ENCODE results near the gene ARAP2. TPM values are rescaled to one million over a fixed set of nuclear protein-coding genes. Genes with fewer than 3 reads are reported as not detected.

The ARAP2 gene
- total RNA-seq, 4 donors from 2014 or later, result 12.4 to 65.6 (median 27.5) TPM

DNA sequence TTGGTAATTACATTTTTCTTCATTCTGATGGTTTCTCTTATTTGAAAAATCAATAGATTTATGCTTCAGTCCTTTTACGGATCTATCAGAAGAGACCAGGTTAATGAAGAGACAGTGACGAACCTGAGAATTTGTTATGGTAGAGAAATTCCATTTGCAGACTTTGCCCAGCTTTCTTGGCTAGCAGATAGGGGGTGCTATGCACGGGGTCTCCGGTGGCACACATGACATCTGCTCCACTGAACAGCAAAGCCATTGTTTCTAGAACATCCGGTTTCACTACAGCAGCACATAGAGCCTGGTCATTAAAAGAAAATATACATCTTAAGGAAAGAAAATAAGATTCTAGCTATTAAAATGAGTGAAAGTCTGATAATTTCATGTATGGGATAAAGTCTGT is 85.1 kb downstream of the ARAP2 start:
- Histone ChIP-seq H3K4me1 (no peaks in the 10 kb centered on the region), H3K9me3 (no peaks in the 10 kb centered on the region), H3K4me3 (no peak overlapping the region), H3K36me3 (peaks cover 0 to 31% (median 0%) of the 10 kb centered on the region in 3 donors), H3K27me3 (no peaks in the 10 kb centered on the region), H3K27ac (no peak overlapping the region)
- WGBS, 2 donors, result 64% methylated on average over 5 of the region's 5 CpGs
- TF ChIP-seq CTCF (IDR thresholded peaks at IDR 0.05) (no peak), POLR2A (IDR thresholded peaks at IDR 0.05) (no peak), EP300 (IDR thresholded peaks at IDR 0.05) (no peak)
- DNase-seq (ENCODE audit: low spot score in 2 of 2), result no peak

DNA sequence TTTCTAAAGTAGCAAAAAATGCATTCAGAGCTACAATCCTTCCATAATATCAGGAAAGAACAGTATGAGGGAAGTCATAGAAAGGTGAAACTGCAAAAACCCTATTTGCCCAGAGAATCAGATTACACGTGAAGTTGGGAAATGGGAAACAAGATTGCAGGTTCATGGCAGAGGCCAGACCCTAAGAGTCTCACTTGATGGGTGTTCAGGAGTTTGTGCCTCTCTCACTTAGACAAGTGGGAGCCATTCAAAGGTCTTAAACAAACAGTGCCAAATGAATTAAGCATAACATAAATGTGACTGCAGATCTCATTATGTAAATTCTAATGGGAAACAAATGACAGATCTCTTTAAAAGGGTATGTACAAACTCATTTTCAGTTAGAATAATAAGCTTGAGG is 91.6 kb downstream of the ARAP2 start:
- Histone ChIP-seq H3K27me3 (no peaks in the 10 kb centered on the region), H3K4me1 (no peaks in the 10 kb centered on the region), H3K27ac (no peak overlapping the region), H3K9me3 (no peaks in the 10 kb centered on the region), H3K4me3 (no peak overlapping the region), H3K36me3 (peaks cover 0 to 5% (median 0%) of the 10 kb centered on the region in 3 donors)
- no peak for TF ChIP-seq CTCF (IDR thresholded peaks at IDR 0.05)
- TF ChIP-seq EP300 (IDR thresholded peaks at IDR 0.05), result no peak
- TF ChIP-seq POLR2A (IDR thresholded peaks at IDR 0.05), result no peak
- 59 to 65% methylated on average over 1 of the region's 1 CpG for WGBS, 2 donors
- no peak for DNase-seq (ENCODE audit: low spot score in 2 of 2)

DNA sequence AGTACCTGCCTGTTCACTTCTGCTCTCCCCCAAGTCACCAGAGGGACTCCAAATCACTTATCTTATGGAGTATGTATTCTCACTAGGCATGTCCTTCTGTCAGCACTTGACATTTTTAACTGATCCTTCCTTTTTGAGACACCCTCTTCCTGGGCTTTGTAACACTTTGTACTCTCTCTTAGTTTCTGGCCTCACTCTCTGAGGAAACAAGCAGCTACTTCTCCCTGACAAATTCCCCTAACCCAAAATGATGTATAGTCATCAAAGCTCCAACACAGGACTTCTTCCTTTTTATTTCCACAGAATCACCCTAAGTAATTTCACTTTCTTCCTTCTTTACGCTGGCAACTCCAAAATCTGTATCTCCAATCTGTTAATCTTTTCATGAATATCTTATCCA is 101.8 kb downstream of the ARAP2 start:
- Histone ChIP-seq H3K27me3 (no peaks in the 10 kb centered on the region), H3K27ac (no peak overlapping the region), H3K4me1 (peaks cover 0 to 5% (median 0%) of the 10 kb centered on the region in 4 donors), H3K9me3 (no peaks in the 10 kb centered on the region), H3K4me3 (no peak overlapping the region), H3K36me3 (peaks cover 0 to 18% (median 0%) of the 10 kb centered on the region in 3 donors)
- WGBS, 2 donors, result 85 to 89% methylated on average over 1 of the region's 1 CpG
- no peak for DNase-seq (ENCODE audit: low spot score in 2 of 2)
- peak in 1 of 2 donors; percentile 44 for TF ChIP-seq EP300 (IDR thresholded peaks at IDR 0.05)
- no peak for TF ChIP-seq CTCF (IDR thresholded peaks at IDR 0.05)

DNA sequence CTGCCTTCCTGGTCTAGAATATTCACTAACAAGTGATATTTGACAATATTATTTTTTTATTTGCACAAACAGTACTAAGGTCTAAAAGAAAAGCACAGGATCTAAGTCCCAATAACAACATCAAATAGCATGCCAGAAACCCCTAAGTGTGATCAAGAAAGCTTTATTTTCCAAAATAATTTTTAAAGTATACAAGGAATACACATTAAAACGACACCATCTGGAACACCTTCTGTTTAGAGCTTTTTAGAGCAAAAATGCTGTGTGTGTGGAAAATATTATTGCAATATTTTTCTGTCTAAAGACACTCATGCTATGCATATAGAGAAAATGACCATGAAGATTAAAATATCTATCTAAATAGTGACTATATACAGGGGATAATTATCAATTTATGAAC is 103.1 kb downstream of the ARAP2 start:
- Histone ChIP-seq H3K9me3 (no peaks in the 10 kb centered on the region), H3K4me3 (no peak overlapping the region), H3K27me3 (no peaks in the 10 kb centered on the region), H3K27ac (no peak overlapping the region), H3K36me3 (peaks cover 0 to 11% (median 0%) of the 10 kb centered on the region in 3 donors), H3K4me1 (peaks cover 0 to 5% (median 0%) of the 10 kb centered on the region in 4 donors)
- TF ChIP-seq EP300 (IDR thresholded peaks at IDR 0.05) (no peak), CTCF (IDR thresholded peaks at IDR 0.05) (no peak), POLR2A (IDR thresholded peaks at IDR 0.05) (no peak)
- 59 to 78% methylated on average over 1 of the region's 1 CpG for WGBS, 2 donors
- no peak for DNase-seq (ENCODE audit: low spot score in 2 of 2)

DNA sequence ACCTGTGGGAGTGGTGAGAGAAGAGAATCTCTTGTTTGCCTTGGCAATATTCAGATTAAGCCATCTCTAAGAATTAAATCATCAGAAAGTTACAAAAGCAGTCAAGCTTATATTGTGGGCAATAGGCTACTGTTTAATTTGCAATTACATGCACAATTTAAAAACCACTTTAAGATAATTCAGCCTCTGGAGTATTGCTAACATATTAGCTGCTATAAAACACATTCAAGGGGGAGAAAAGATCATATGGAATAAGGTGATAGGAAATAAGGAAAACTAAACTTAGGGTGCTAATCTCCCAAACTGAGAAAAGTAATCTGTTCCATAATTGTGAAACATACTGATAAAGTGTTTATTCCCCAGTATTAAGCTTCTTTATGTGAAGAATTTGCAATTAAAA is 103.9 kb downstream of the ARAP2 start:
- Histone ChIP-seq H3K9me3 (no peaks in the 10 kb centered on the region), H3K27me3 (no peaks in the 10 kb centered on the region), H3K36me3 (peaks cover 0 to 3% (median 0%) of the 10 kb centered on the region in 3 donors), H3K4me3 (no peak overlapping the region), H3K4me1 (peaks cover 0 to 5% (median 0%) of the 10 kb centered on the region in 4 donors), H3K27ac (no peak overlapping the region)
- TF ChIP-seq EP300 (IDR thresholded peaks at IDR 0.05) (no peak), CTCF (IDR thresholded peaks at IDR 0.05) (no peak), POLR2A (IDR thresholded peaks at IDR 0.05) (no peak)
- DNase-seq (ENCODE audit: low spot score in 2 of 2), result no peak

All from tibial nerve (tissue), 4 donors.